ENCODE measurements around the gene SEMA4A. TPM values are rescaled to one million over a fixed set of nuclear protein-coding genes. Genes with fewer than 3 reads are reported as not detected.

Gene SEMA4A
- total RNA-seq, 6 experiments from 2014 or later = 0.71 to 1.1 (median 0.83) TPM

DNA sequence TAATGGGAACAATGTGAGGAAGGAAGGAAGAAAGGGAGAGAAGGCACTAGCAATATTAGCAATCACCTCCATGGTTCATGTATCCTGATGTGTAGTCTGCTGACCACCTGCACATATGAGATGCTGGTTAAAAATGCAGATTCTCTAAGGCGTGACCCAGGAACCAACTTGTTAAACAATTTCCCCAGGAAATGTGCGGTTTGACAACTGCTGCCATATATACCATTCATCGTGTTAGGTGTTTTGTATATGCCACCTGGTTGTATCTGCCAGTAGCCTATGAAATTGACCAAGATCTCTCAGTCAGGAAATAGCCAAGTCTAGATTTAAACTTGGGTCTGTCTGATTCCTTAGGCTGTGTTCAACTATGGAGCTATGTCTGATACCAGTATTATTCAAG is 4.1 kb downstream of the SEMA4A start:
- H3K4me3 Mint-ChIP-seq = no peak overlapping the region
- no peaks in the 10 kb centered on the region for H3K36me3 Mint-ChIP-seq (ENCODE audit: low read depth)
- no peak overlapping the region for H3K27ac Mint-ChIP-seq
- peaks cover 3% of the 10 kb centered on the region for H3K27me3 Mint-ChIP-seq (ENCODE audit: insufficient read depth)
- H3K4me1 Mint-ChIP-seq (ENCODE audit: low read depth) = peaks cover 32% of the 10 kb centered on the region
- H3K9me3 Mint-ChIP-seq = no peaks in the 10 kb centered on the region
- DNase-seq = no peak
- TF ChIP-seq, protein P1, sequence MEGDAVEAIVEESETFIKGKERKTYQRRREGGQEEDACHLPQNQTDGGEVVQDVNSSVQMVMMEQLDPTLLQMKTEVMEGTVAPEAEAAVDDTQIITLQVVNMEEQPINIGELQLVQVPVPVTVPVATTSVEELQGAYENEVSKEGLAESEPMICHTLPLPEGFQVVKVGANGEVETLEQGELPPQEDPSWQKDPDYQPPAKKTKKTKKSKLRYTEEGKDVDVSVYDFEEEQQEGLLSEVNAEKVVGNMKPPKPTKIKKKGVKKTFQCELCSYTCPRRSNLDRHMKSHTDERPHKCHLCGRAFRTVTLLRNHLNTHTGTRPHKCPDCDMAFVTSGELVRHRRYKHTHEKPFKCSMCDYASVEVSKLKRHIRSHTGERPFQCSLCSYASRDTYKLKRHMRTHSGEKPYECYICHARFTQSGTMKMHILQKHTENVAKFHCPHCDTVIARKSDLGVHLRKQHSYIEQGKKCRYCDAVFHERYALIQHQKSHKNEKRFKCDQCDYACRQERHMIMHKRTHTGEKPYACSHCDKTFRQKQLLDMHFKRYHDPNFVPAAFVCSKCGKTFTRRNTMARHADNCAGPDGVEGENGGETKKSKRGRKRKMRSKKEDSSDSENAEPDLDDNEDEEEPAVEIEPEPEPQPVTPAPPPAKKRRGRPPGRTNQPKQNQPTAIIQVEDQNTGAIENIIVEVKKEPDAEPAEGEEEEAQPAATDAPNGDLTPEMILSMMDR (IDR thresholded peaks at IDR 0.05) = no peak

DNA sequence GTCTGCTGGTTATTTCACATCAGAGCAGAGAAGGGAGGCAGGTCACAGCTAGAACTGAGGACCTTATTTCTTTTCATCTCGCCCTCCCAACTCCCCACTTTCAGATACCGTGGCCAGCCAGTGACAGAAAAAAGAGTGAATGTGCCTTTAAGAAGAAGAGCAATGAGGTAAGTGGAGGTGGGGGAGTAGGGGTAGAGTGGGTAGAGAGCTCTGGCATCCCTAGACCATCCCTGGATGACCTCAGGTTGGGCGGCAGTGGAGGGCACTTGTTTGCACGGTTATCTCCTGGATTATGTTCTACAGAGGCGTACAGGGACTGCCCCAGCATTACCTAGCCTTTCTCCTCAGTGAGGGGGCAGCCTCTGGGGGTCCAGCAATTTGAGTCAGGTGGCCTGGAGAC is 4.6 kb downstream of the SEMA4A start:
- H3K27ac Mint-ChIP-seq = no peak overlapping the region
- TF ChIP-seq, protein P1 (IDR thresholded peaks at IDR 0.05) = no peak
- no peaks in the 10 kb centered on the region for H3K36me3 Mint-ChIP-seq (ENCODE audit: low read depth)
- no peak overlapping the region for H3K4me3 Mint-ChIP-seq
- H3K27me3 Mint-ChIP-seq (ENCODE audit: insufficient read depth) = peaks cover 3% of the 10 kb centered on the region
- H3K9me3 Mint-ChIP-seq = no peaks in the 10 kb centered on the region
- peaks cover 28% of the 10 kb centered on the region for H3K4me1 Mint-ChIP-seq (ENCODE audit: low read depth)
- no peak for DNase-seq

DNA sequence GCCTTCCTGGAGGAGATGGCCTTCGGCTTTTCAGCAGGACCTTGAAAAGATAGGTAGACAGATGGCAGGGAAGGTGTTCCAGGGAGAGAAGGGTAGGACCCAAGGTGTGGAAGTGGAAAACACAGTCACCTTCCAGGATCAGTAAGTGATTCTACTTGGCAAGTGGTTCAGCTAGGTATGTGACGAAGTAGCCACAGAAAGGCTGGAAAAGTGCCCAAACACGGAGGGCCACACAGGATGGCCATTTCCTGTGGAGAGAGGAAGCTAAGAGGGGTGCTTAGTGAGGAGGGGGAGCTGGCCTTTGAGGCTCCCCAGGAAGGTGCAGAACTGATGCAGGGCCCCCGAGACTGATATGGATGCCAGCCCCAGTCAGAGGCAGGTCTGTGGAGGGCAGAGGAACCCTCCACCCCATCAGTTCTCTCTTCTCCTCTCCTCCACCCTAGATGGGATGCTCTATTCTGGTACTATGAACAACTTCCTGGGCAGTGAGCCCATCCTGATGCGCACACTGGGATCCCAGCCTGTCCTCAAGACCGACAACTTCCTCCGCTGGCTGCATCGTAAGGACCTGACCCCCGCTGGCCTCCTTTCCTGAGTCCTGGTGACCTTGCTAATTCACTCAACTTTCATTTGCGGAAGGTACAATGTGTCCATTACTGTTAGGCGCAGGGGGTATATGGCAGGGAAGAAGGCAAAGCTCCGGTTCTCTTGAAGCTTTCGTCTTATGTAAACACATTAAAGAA is 6.8 kb downstream of the SEMA4A start:
- Mint-ChIP-seq H3K36me3 (ENCODE audit: low read depth) (no peaks in the 10 kb centered on the region), H3K4me3 (peak overlapping the region; percentile 82), H3K27me3 (ENCODE audit: insufficient read depth) (no peaks in the 10 kb centered on the region; the same call in 1 of the 2 replicates), H3K4me1 (ENCODE audit: low read depth) (peaks cover 26% of the 10 kb centered on the region), H3K27ac (peak overlapping the region; percentile 62), H3K9me3 (no peaks in the 10 kb centered on the region)
- TF ChIP-seq, protein P1 (IDR thresholded peaks at IDR 0.05) = no peak
- no peak for DNase-seq

DNA sequence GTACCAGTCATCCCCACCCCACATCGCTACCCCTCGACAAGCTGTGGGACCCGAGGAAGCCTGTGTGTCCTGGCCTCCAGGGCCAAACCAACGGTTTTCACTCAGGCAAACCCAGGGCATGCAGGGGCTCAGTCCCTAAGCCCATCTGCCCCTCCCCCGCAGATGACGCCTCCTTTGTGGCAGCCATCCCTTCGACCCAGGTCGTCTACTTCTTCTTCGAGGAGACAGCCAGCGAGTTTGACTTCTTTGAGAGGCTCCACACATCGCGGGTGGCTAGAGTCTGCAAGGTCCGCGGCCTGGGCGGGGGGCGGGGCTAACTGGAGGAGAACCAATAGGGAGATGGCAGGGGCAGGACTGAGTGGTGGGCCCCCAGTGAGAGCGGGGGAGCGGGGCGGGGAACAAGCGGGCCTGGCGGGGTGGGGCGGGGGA is 7.4 kb downstream of the SEMA4A start:
- TF ChIP-seq, protein P1 (IDR thresholded peaks at IDR 0.05) = no peak
- Mint-ChIP-seq H3K4me1 (ENCODE audit: low read depth) (peaks cover 25% of the 10 kb centered on the region), H3K36me3 (ENCODE audit: low read depth) (no peaks in the 10 kb centered on the region), H3K9me3 (no peaks in the 10 kb centered on the region), H3K27me3 (ENCODE audit: insufficient read depth) (no peaks in the 10 kb centered on the region; the same call in 1 of the 2 replicates), H3K4me3 (peak overlapping the region; percentile 82), H3K27ac (peak overlapping the region; percentile 62)
- no peak for DNase-seq

DNA sequence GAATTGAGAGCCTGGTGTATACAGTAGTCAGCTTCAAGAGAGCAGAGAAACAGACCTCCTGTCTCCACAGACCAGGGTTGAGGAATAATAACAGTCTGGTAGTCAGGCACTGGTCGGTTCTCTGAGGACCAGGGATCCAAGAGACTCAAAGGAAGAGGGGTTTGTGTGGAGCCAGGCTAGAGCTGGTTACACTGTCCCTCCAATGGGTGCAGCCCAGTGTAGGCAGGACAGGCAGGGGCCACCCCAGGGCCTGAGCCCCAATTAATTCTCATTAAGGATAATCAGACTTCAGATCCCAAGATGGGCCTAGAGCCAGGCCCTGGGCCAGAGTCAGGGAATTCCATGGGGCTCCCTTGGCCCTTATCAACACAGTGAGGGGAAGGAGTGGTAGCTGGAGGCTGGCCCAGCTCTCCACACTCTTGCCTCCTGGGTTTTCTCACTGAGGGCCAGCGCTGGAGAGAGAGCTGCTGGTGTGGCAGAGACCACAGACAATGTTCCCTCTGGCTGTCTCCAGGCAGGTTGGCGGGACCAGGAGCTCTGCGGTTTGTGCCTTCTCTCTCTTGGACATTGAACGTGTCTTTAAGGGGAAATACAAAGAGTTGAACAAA is 9.1 kb downstream of the SEMA4A start:
- H3K27ac Mint-ChIP-seq = no peak overlapping the region
- TF ChIP-seq, protein P1 (IDR thresholded peaks at IDR 0.05) = no peak
- peaks cover 22% of the 10 kb centered on the region for H3K4me1 Mint-ChIP-seq (ENCODE audit: low read depth)
- no peak overlapping the region for H3K4me3 Mint-ChIP-seq
- no peak for DNase-seq
- H3K36me3 Mint-ChIP-seq (ENCODE audit: low read depth) = no peaks in the 10 kb centered on the region
- H3K9me3 Mint-ChIP-seq = no peaks in the 10 kb centered on the region
- no peaks in the 10 kb centered on the region for H3K27me3 Mint-ChIP-seq (ENCODE audit: insufficient read depth)
